ENCODE measurements around the gene ATP1A4. TPM values are rescaled to one million over a fixed set of nuclear protein-coding genes. Genes with fewer than 3 reads are reported as not detected.

Gene ATP1A4
- polyA plus RNA-seq, 3 donors: 1.00 to 16.0 TPM; not detected in 1

GRCh38 chr1:160134791-160135572 is 16.4 kb upstream of the ATP1A4 start:
- peak overlapping the region; percentile 0 for H2AFZ ChIP-seq (ENCODE audit: insufficient read depth, low read depth, low read length, poor library complexity, severe bottlenecking)
- Mint-ChIP-seq H3K36me3 (no peaks in the 10 kb centered on the region), H3K27me3 (ENCODE audit: low read depth in 3 of 3) (peaks cover 11 to 12% (median 11%) of the 10 kb centered on the region in 3 donors), H3K4me1 (peaks cover 9% of the 10 kb centered on the region), H3K27ac (peak overlapping the region in 1 of 7 donors; percentile 26), H3K4me3 (peak overlapping the region in 1 of 2 donors; percentile 5), H3K9me3 (peaks cover 0 to 1% (median 0%) of the 10 kb centered on the region in 7 donors)
- no peaks in the 10 kb centered on the region for H4K20me1 ChIP-seq (ENCODE audit: insufficient read depth, low read length)
- no peak overlapping the region for H3K9ac ChIP-seq (ENCODE audit: insufficient read depth, low read length, poor library complexity, severe bottlenecking)
- no peaks in the 10 kb centered on the region for H3K27me3 ChIP-seq (ENCODE audit: control insufficient read depth in 2 of 2, insufficient read depth in 2 of 2, low read length in 2 of 2)
- intact Hi-C loops (cut with micrococcal nuclease): no loop called here
- H3K36me3 ChIP-seq (replicated peaks in 1 of 2; ENCODE audit: control insufficient read depth in 1 of 2, insufficient read depth in 2 of 2, low read length in 2 of 2): no peaks in the 10 kb centered on the region
- DNase-seq: peak; percentile 18 to 24 (median 24)
- peaks cover 12 to 13% of the 10 kb centered on the region in 2 donors for H3K4me1 ChIP-seq (ENCODE audit: control insufficient read depth in 1 of 2, insufficient read depth in 2 of 2, low read length in 2 of 2)
- no peak overlapping the region for H3K4me2 ChIP-seq (replicated peaks; ENCODE audit: extremely low read depth, low read length, poor library complexity, severe bottlenecking)
- H3K27ac ChIP-seq (ENCODE audit: low read depth in 1 of 2, low read length in 2 of 2): no peak overlapping the region
- TF ChIP-seq CTCF (IDR thresholded peaks at IDR 0.05): no peak
- no peak overlapping the region for H3K4me3 ChIP-seq (replicated peaks in 1 of 3; ENCODE audit: low read depth in 2 of 3, low read length in 3 of 3)
- WGBS (ENCODE audit: insufficient coverage): 84% methylated on average over 16 of the region's 20 CpGs
- no peaks in the 10 kb centered on the region for H3K9me3 ChIP-seq (replicated peaks in 1 of 2; ENCODE audit: control insufficient read depth in 1 of 2, insufficient read depth in 1 of 2, low read length in 2 of 2)
- no peaks in the 10 kb centered on the region for H3K79me2 ChIP-seq (ENCODE audit: insufficient read depth, low read length)

DNA sequence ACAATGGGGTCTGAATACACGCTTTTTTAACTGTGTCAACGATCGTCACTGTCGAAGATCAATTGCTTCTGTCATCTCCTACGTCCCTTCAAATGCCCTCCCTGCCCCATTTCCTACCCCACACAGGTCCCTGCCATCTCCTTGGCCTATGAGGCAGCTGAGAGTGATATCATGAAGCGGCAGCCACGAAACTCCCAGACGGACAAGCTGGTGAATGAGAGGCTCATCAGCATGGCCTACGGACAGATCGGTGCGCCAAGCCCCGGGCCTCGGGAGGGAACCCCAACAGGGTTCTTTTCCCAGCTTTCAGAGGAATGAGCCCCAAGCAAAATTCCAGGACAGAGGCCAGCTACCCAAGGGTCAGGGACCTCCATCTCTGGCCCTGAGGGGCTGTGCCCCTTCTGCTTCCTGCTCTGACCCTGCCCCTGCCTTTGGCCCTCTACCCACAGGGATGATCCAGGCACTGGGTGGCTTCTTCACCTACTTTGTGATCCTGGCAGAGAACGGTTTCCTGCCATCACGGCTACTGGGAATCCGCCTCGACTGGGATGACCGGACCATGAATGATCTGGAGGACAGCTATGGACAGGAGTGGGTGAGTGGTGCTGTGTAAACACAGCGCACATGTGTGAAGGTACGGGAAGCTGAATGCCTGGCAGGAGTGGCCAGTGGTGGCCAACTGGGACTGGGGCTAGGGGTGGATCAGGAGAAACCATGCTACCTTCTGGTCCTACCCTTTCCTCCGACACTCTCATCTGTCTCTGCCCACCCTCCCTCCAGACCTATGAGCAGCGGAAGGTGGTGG is 15.1 kb upstream of the ATP1A4 start:
- Histone ChIP-seq H4K20me1 (ENCODE audit: insufficient read depth, low read length) (no peaks in the 10 kb centered on the region), H3K9ac (ENCODE audit: insufficient read depth, low read length, poor library complexity, severe bottlenecking) (no peak overlapping the region), H3K27me3 (ENCODE audit: control insufficient read depth in 2 of 2, insufficient read depth in 2 of 2, low read length in 2 of 2) (no peaks in the 10 kb centered on the region), H3K27ac (ENCODE audit: low read depth in 1 of 2, low read length in 2 of 2) (no peak overlapping the region), H3K36me3 (replicated peaks in 1 of 2; ENCODE audit: control insufficient read depth in 1 of 2, insufficient read depth in 2 of 2, low read length in 2 of 2) (no peaks in the 10 kb centered on the region), H3K79me2 (ENCODE audit: insufficient read depth, low read length) (no peaks in the 10 kb centered on the region), H2AFZ (ENCODE audit: insufficient read depth, low read depth, low read length, poor library complexity, severe bottlenecking) (no peak overlapping the region), H3K4me2 (replicated peaks; ENCODE audit: extremely low read depth, low read length, poor library complexity, severe bottlenecking) (no peak overlapping the region), H3K4me3 (replicated peaks in 1 of 3; ENCODE audit: low read depth in 2 of 3, low read length in 3 of 3) (no peak overlapping the region), H3K9me3 (replicated peaks in 1 of 2; ENCODE audit: control insufficient read depth in 1 of 2, insufficient read depth in 1 of 2, low read length in 2 of 2) (no peaks in the 10 kb centered on the region), H3K4me1 (ENCODE audit: control insufficient read depth in 1 of 2, insufficient read depth in 2 of 2, low read length in 2 of 2) (peaks cover 13 to 16% of the 10 kb centered on the region in 2 donors)
- intact Hi-C loops (cut with micrococcal nuclease): no loop called here
- no peak for DNase-seq
- no peak for TF ChIP-seq CTCF (IDR thresholded peaks at IDR 0.05)
- H3K27me3 Mint-ChIP-seq (ENCODE audit: low read depth in 3 of 3): peaks cover 10 to 12% (median 11%) of the 10 kb centered on the region in 3 donors
- H3K4me3 Mint-ChIP-seq: no peak overlapping the region
- H3K36me3 Mint-ChIP-seq: no peaks in the 10 kb centered on the region
- H3K4me1 Mint-ChIP-seq: peaks cover 12% of the 10 kb centered on the region
- peaks cover 0 to 1% (median 0%) of the 10 kb centered on the region in 7 donors for H3K9me3 Mint-ChIP-seq
- H3K27ac Mint-ChIP-seq: no peak overlapping the region
- WGBS (ENCODE audit: insufficient coverage): 94% methylated on average over 18 of the region's 22 CpGs
